Subcutaneous abdominal adipose tissue (tissue), 5 donors: ENCODE data around the gene EXD3.

Source experiments
- H3K27ac ChIP-seq: one replicate; pipeline ENCODE4 v1.7.0; 2013; ENCODE audit warnings: low read depth, mild to moderate bottlenecking, inconsistent platforms, low read length, moderate library complexity
- H3K27me3 ChIP-seq, 5 donors: one replicate each; pipeline ENCODE4 v1.7.0; 2013; ENCODE audit warnings: low read length in 5 of 5, inconsistent platforms in 1 of 5; ENCODE audit not compliant: control insufficient read depth in 5 of 5, insufficient read depth in 4 of 5
- H3K36me3 ChIP-seq, 5 donors: one replicate each; pipeline ENCODE4 v1.7.0; 2013; ENCODE audit warnings: low read length in 5 of 5; ENCODE audit not compliant: control insufficient read depth in 5 of 5, insufficient read depth in 5 of 5
- H3K4me1 ChIP-seq, 5 donors: one replicate each; pipeline ENCODE4 v1.7.0; 2013; ENCODE audit warnings: low read length in 5 of 5, mild to moderate bottlenecking in 3 of 5, moderate library complexity in 1 of 5; ENCODE audit not compliant: control insufficient read depth in 5 of 5, insufficient read depth in 5 of 5
- H3K4me3 ChIP-seq, 5 donors: one replicate each; pipeline ENCODE4 v1.7.0; 2013; ENCODE audit warnings: low read length in 5 of 5, low read depth in 1 of 5
- H3K9ac ChIP-seq, 5 donors: one replicate each; pipeline ENCODE4 v1.7.0; 2013; ENCODE audit warnings: low read length in 5 of 5, mild to moderate bottlenecking in 4 of 5, moderate library complexity in 3 of 5
- H3K9me3 ChIP-seq, 5 donors: one replicate each; pipeline ENCODE4 v1.7.0; 2013; ENCODE audit warnings: low read length in 5 of 5; ENCODE audit not compliant: control insufficient read depth in 5 of 5
- donor health status: healthy.
- donor health status: healthy.
- donor health status: healthy.
- donor health status: healthy.
- donor health status: healthy.

EXD3 gene

GRCh38 chr9:137311171-137311985 lies 111.6 kb downstream of the EXD3 start:
- Histone ChIP-seq H3K4me3 (no peak overlapping the region), H3K27ac (no peak overlapping the region), H3K9me3 (no peaks in the 10 kb centered on the region), H3K4me1 (peaks cover 3 to 23% (median 17%) of the 10 kb centered on the region in 5 donors), H3K27me3 (peaks cover 7 to 40% (median 24%) of the 10 kb centered on the region in 5 donors), H3K9ac (no peak overlapping the region), H3K36me3 (no peaks in the 10 kb centered on the region)

GRCh38 chr9:137310189-137311052 lies 112.5 kb downstream of the EXD3 start:
- Histone ChIP-seq H3K36me3 (no peaks in the 10 kb centered on the region), H3K9me3 (no peaks in the 10 kb centered on the region), H3K27me3 (peaks cover 13 to 48% (median 31%) of the 10 kb centered on the region in 5 donors), H3K9ac (no peak overlapping the region), H3K27ac (no peak overlapping the region), H3K4me1 (peaks cover 5 to 28% (median 23%) of the 10 kb centered on the region in 5 donors), H3K4me3 (no peak overlapping the region)

- Histone ChIP-seq H3K9me3 (no peaks in the 10 kb centered on the region), H3K36me3 (no peaks in the 10 kb centered on the region), H3K4me1 (peaks cover 7 to 31% (median 30%) of the 10 kb centered on the region in 5 donors), H3K27me3 (peaks cover 12 to 48% (median 33%) of the 10 kb centered on the region in 5 donors), H3K4me3 (no peak overlapping the region), H3K9ac (no peak overlapping the region), H3K27ac (no peak overlapping the region)
These were observed 113.4 kb downstream of the EXD3 start for GRCh38 chr9:137309368-137310188.

- H3K27me3 ChIP-seq, result peaks cover 16 to 61% (median 46%) of the 10 kb centered on the region in 5 donors
- H3K4me1 ChIP-seq, result peaks cover 6 to 46% (median 42%) of the 10 kb centered on the region in 5 donors
- no peak overlapping the region for H3K4me3 ChIP-seq
- H3K9ac ChIP-seq, result no peak overlapping the region
- H3K27ac ChIP-seq, result no peak overlapping the region
- no peaks in the 10 kb centered on the region for H3K36me3 ChIP-seq
- H3K9me3 ChIP-seq, result no peaks in the 10 kb centered on the region
These were observed 114.8 kb downstream of the EXD3 start for GRCh38 chr9:137308057-137308619.

- Histone ChIP-seq H3K27me3 (peaks cover 16 to 57% (median 51%) of the 10 kb centered on the region in 5 donors), H3K9me3 (no peaks in the 10 kb centered on the region), H3K4me3 (peak overlapping the region in 2 of 5 donors; percentile 41 to 44), H3K9ac (no peak overlapping the region), H3K27ac (no peak overlapping the region), H3K36me3 (no peaks in the 10 kb centered on the region), H3K4me1 (peaks cover 9 to 53% (median 48%) of the 10 kb centered on the region in 5 donors)
These were observed 115.5 kb downstream of the EXD3 start for GRCh38 chr9:137307255-137308056.

GRCh38 chr9:137306850-137307254 lies 116.1 kb downstream of the EXD3 start:
- Histone ChIP-seq H3K9me3 (no peaks in the 10 kb centered on the region), H3K27me3 (peaks cover 16 to 56% (median 51%) of the 10 kb centered on the region in 5 donors), H3K4me3 (peak overlapping the region in 2 of 5 donors; percentile 41 to 59), H3K27ac (no peak overlapping the region), H3K4me1 (peaks cover 9 to 54% (median 49%) of the 10 kb centered on the region in 5 donors), H3K36me3 (no peaks in the 10 kb centered on the region), H3K9ac (no peak overlapping the region)

GRCh38 chr9:137306066-137306849 lies 116.7 kb downstream of the EXD3 start:
- H3K27ac ChIP-seq, result peak overlapping the region; percentile 57
- peak overlapping the region in 2 of 5 donors; percentile 41 to 59 for H3K4me3 ChIP-seq
- no peaks in the 10 kb centered on the region for H3K36me3 ChIP-seq
- peaks cover 16 to 61% (median 54%) of the 10 kb centered on the region in 5 donors for H3K27me3 ChIP-seq
- peaks cover 6 to 58% (median 54%) of the 10 kb centered on the region in 5 donors for H3K4me1 ChIP-seq
- peak overlapping the region in 2 of 5 donors; percentile 3 to 64 for H3K9ac ChIP-seq
- no peaks in the 10 kb centered on the region for H3K9me3 ChIP-seq

- H3K9ac ChIP-seq, result peak overlapping the region in 2 of 5 donors; percentile 3 to 64
- H3K4me1 ChIP-seq, result peaks cover 5 to 63% (median 54%) of the 10 kb centered on the region in 5 donors
- H3K27ac ChIP-seq, result peak overlapping the region; percentile 57
- peaks cover 16 to 59% (median 54%) of the 10 kb centered on the region in 5 donors for H3K27me3 ChIP-seq
- H3K4me3 ChIP-seq, result peak overlapping the region in 3 of 5 donors; percentile 39 to 49 (median 41)
- H3K36me3 ChIP-seq, result no peaks in the 10 kb centered on the region
- H3K9me3 ChIP-seq, result no peaks in the 10 kb centered on the region
These were observed 117.2 kb downstream of the EXD3 start for GRCh38 chr9:137305798-137306065.
